Transverse colon (tissue), 4 donors: Measurements from ENCODE around the gene SPEN. TPM values are rescaled to one million over a fixed set of nuclear protein-coding genes. Genes with fewer than 3 reads are reported as not detected.
"Not testable (repeated sequence)": the region's sequence is repeated elsewhere in the genome, so short reads cannot be mapped to it uniquely, and the experiment has no call there.

Experiments
- DNase-seq: peaks from one replicate; pipeline ENCODE4 v3.0.0-alpha.2; 2019
- H3K27ac ChIP-seq, 4 donors: fragments of 200-600 bp; sonication (generic); 2 replicates each; pipeline ENCODE4 v1.5.1; 2016 to 2018; ENCODE audit warnings: inconsistent platforms in 4 of 4
- H3K27me3 ChIP-seq: fragments of 200-600 bp; sonication (generic); 2 replicates; pipeline ENCODE4 v1.5.1; 2017; ENCODE audit warnings: inconsistent platforms
- H3K36me3 ChIP-seq, 4 donors: fragments of 200-600 bp; sonication (generic); 2 replicates each; pipeline ENCODE4 v1.5.1; 2017 to 2019; ENCODE audit warnings: inconsistent platforms in 4 of 4
- H3K4me1 ChIP-seq, 4 donors: fragments of 200-600 bp; sonication (generic); 2 replicates each; pipeline ENCODE4 v1.5.1; 2017 to 2020; ENCODE audit warnings: inconsistent platforms in 4 of 4
- H3K4me3 ChIP-seq, 4 donors: fragments of 200-600 bp; sonication (generic); 1 replicate in 1 of 4; 2 replicates in 3 of 4; pipeline versions ENCODE4 v1.5.1 to v1.6.1; 2017 to 2019; ENCODE audit warnings: inconsistent platforms in 4 of 4
- H3K9me3 ChIP-seq, 2 donors: fragments of 200-600 bp; sonication (generic); 2 replicates each; pipeline ENCODE4 v1.5.1; 2017 to 2019; ENCODE audit warnings: inconsistent platforms in 2 of 2
- EP300 ChIP-seq: sonication (generic); formaldehyde crosslinking; IDR thresholded peaks from one replicate; pipeline ENCODE4 v1.6.1; 2017; ENCODE audit warnings: antibody characterized with exemption, low read depth
- POLR2A ChIP-seq: fragments of 450-650 bp; IDR thresholded peaks from one replicate; pipeline ENCODE4 v1.6.1; 2016; ENCODE audit warnings: antibody characterized with exemption, mild to moderate bottlenecking, moderate library complexity
- POLR2AphosphoS5 ChIP-seq, 3 donors: sonication (generic); formaldehyde crosslinking; IDR thresholded peaks; one replicate each; pipeline ENCODE4 v1.6.1; 2016; ENCODE audit warnings: antibody characterized with exemption in 3 of 3
- WGBS, 2 donors: methylation state at CpG; one replicate each; pipeline ENCODE4 v1.1.5; 2018; ENCODE audit warnings: low coverage in 1 of 2; 5-methylcytosine and 5-hydroxymethylcytosine counted together
- in situ Hi-C, 4 donors: fragments of 200-750 bp; cut with MboI; loops; one replicate each; pipeline versions ENCODE4 v1.15.0 to v1.15.1; 2017; ENCODE audit warnings: low sequenced_read_pairs in 3 of 4, low pct_ligation_motif_present in 1 of 4, low pct_unique_long_range_greater_than_20kb in 1 of 4
- intact Hi-C: fragments of 100-400 bp; cut with DNase I; formaldehyde crosslinking; loops from one replicate; pipeline ENCODE4 v1.15.1; 2023; ENCODE audit warnings: low total_unique reads
- total RNA-seq, 4 donors: library from RNA; depleted of rRNA; stranded (reverse); fragments of >200 nt; gene quantifications; one replicate each; pipeline ENCODE4 v1.1.0, GENCODE V29; 2016
- TF ChIP-seq, protein P1 (sequence below), 5 experiments: fragments of 200-600 bp in 3 of 5; fragments of 450-650 bp in 2 of 5; sonication (generic) in 3 of 5; IDR thresholded peaks; 1 replicate in 2 of 5; 2 replicates in 3 of 5; pipeline ENCODE4 v1.5.1; 2016 to 2017; ENCODE audit warnings: antibody characterized with exemption in 5 of 5, inconsistent platforms in 3 of 5, mild to moderate bottlenecking in 2 of 5, moderate library complexity in 1 of 5

The SPEN gene
- total RNA-seq, 4 donors from 2014 or later: 28.4 to 81.9 (median 42.6) TPM

GRCh38 chr1:15911927-15912326 is 64.4 kb downstream of the SPEN start:
- Histone ChIP-seq H3K27me3 (no peaks in the 10 kb centered on the region), H3K36me3 (peaks cover 0 to 33% (median 11%) of the 10 kb centered on the region in 4 donors), H3K27ac (no peak overlapping the region), H3K4me1 (peaks cover 0 to 5% (median 0%) of the 10 kb centered on the region in 4 donors), H3K4me3 (no peak overlapping the region), H3K9me3 (no peaks in the 10 kb centered on the region)
- DNase-seq: no peak
- intact Hi-C loops (no loop called here), in situ Hi-C loops (loop anchor here in 2 of 4 donors (25.0 kb wide), 1 partner anchor 100 kb away; the partner anchor contains the start of gene UQCRHL (in 2 of the 2))
- TF ChIP-seq POLR2AphosphoS5 (IDR thresholded peaks at IDR 0.05) (no peak), POLR2A (no peak), EP300 (no peak)
- TF ChIP-seq, protein P1, sequence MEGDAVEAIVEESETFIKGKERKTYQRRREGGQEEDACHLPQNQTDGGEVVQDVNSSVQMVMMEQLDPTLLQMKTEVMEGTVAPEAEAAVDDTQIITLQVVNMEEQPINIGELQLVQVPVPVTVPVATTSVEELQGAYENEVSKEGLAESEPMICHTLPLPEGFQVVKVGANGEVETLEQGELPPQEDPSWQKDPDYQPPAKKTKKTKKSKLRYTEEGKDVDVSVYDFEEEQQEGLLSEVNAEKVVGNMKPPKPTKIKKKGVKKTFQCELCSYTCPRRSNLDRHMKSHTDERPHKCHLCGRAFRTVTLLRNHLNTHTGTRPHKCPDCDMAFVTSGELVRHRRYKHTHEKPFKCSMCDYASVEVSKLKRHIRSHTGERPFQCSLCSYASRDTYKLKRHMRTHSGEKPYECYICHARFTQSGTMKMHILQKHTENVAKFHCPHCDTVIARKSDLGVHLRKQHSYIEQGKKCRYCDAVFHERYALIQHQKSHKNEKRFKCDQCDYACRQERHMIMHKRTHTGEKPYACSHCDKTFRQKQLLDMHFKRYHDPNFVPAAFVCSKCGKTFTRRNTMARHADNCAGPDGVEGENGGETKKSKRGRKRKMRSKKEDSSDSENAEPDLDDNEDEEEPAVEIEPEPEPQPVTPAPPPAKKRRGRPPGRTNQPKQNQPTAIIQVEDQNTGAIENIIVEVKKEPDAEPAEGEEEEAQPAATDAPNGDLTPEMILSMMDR (IDR thresholded peaks at IDR 0.05): no peak
- WGBS, 2 donors: 77 to 81% methylated on average over 2 of the region's 2 CpGs

DNA sequence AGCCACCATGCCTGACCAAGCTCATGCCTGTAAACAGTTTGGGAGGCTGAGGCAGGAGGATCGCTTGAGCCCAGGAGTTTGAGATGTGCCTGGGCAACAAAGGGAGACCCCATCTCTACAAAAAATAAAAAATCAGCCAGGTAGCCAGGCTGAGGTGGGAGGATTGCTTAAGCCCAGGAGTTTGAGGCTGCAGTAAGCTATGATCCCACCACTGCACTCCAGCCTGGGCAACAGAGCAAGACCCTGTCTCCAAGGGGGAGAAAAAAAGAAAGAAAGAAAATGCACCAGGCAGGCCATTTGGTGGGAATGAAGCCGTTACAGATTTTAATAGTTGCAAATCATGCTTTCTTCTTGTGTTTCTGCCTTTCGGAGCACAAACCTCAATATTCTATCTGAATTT is 66.1 kb downstream of the SPEN start:
- H3K36me3 ChIP-seq: peaks cover 0 to 37% (median 14%) of the 10 kb centered on the region in 4 donors
- H3K27me3 ChIP-seq, intact Hi-C loops, H3K4me3 ChIP-seq, DNase-seq, H3K4me1 ChIP-seq, H3K9me3 ChIP-seq, H3K27ac ChIP-seq: not testable (repeated sequence)
- WGBS, 2 donors: 95 to 96% methylated on average over 2 to 3 of the region's 3 CpGs
- in situ Hi-C loops: loop anchor here in 2 of 4 donors (25.0 kb wide), 1 partner anchor 101 kb away; the partner anchor contains the start of gene UQCRHL (in 2 of the 2)

GRCh38 chr1:15915991-15916390 is 68.5 kb downstream of the SPEN start:
- no peaks in the 10 kb centered on the region for H3K9me3 ChIP-seq
- TF ChIP-seq POLR2AphosphoS5 (IDR thresholded peaks at IDR 0.05) (no peak), EP300 (no peak), POLR2A (no peak)
- TF ChIP-seq, protein P1 (IDR thresholded peaks at IDR 0.05): no peak
- H3K36me3 ChIP-seq: peaks cover 0 to 36% (median 18%) of the 10 kb centered on the region in 4 donors
- 51 to 67% methylated on average over 4 of the region's 4 CpGs for WGBS, 2 donors
- in situ Hi-C loops (loop anchor here in 2 of 4 donors (25.0 kb wide), 1 partner anchor 104 kb away; the partner anchor contains the start of gene UQCRHL (in 2 of the 2)), intact Hi-C loops (no loop called here)
- no peak for DNase-seq
- H3K27ac ChIP-seq: peak overlapping the region in 1 of 4 donors; percentile 12
- peak overlapping the region in 1 of 4 donors; percentile 28 for H3K4me3 ChIP-seq
- no peaks in the 10 kb centered on the region for H3K27me3 ChIP-seq
- H3K4me1 ChIP-seq: peaks cover 0 to 5% (median 0%) of the 10 kb centered on the region in 4 donors

GRCh38 chr1:15916417-15916816 is 68.9 kb downstream of the SPEN start:
- no peak for DNase-seq
- 67 to 76% methylated on average over 3 to 4 of the region's 4 CpGs for WGBS, 2 donors
- no peaks in the 10 kb centered on the region for H3K9me3 ChIP-seq
- peak overlapping the region in 1 of 4 donors; percentile 12 for H3K27ac ChIP-seq
- peaks cover 0 to 36% (median 18%) of the 10 kb centered on the region in 4 donors for H3K36me3 ChIP-seq
- TF ChIP-seq POLR2AphosphoS5 (IDR thresholded peaks at IDR 0.05) (no peak), EP300 (no peak), POLR2A (no peak)
- TF ChIP-seq, protein P1 (IDR thresholded peaks at IDR 0.05): no peak
- in situ Hi-C loops: loop anchor here in 2 of 4 donors (25.0 kb wide), 1 partner anchor 104 kb away; the partner anchor contains the start of gene UQCRHL (in 2 of the 2)
- H3K27me3 ChIP-seq: no peaks in the 10 kb centered on the region
- peak overlapping the region in 1 of 4 donors; percentile 28 for H3K4me3 ChIP-seq
- H3K4me1 ChIP-seq: peaks cover 0 to 5% (median 0%) of the 10 kb centered on the region in 4 donors
- intact Hi-C loops: no loop called here
